Gastrocnemius medialis (tissue), 4 donors: ENCODE results near the gene ATG5.

Source experiments
- POLR2A ChIP-seq, 2 donors: fragments of 450-650 bp; IDR thresholded peaks; one replicate each; pipeline ENCODE4 v1.6.1; 2017; ENCODE audit warnings: antibody characterized with exemption in 2 of 2, mild to moderate bottlenecking in 2 of 2, moderate library complexity in 2 of 2
- TF ChIP-seq, protein P1 (sequence below), 5 experiments: fragments of 450-650 bp in 3 of 5; fragments of 200-600 bp in 2 of 5; sonication (generic) in 2 of 5; IDR thresholded peaks in 4 of 5; conservative IDR thresholded peaks in 1 of 5; 1 replicate in 4 of 5; 2 replicates in 1 of 5; pipeline ENCODE4 v1.5.1; 2016 to 2019; ENCODE audit warnings: antibody characterized with exemption in 5 of 5, mild to moderate bottlenecking in 3 of 5, moderate library complexity in 3 of 5

DNA sequence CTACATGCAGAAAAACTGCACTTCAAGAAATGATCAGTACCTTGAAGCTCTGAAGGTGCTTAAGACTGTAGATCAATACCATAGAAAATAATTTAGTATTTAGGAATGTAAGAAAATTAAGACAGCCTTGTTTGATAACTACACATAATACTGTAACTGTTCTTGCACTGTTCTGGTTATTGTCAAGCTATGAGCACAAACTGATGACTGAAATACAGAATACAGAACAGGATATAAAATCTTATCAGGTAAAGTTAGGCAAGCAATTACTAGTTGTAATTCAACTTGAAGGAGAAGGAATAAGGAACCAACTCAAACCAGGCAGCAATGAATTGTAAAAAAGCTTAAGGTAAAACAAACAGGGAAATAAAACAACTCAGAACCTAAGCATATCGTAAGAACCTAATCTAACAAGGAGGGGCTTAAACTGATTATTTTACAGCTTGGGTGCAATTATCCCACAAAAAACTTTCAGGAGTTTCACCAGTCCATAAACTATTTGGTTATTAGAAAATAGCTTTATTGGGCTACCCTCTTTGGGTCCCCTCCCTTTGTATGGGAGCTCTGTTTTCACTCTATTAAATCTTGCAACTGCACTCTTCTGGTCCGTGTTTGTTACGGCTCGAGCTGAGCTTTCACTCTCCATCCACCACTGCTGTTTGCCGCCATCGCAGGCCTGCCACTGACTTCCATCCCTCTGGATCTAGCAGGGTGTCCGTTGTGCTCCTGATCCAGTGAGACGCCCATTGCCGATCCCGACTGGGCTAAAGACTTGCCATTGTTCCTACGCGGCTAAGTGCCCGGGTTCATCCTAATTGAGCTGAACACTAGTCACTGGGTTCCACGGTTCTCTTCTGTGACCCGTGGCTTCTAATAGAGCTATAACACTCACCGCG lies 97.7 kb downstream of the ATG5 start:
- TF ChIP-seq, protein P1, sequence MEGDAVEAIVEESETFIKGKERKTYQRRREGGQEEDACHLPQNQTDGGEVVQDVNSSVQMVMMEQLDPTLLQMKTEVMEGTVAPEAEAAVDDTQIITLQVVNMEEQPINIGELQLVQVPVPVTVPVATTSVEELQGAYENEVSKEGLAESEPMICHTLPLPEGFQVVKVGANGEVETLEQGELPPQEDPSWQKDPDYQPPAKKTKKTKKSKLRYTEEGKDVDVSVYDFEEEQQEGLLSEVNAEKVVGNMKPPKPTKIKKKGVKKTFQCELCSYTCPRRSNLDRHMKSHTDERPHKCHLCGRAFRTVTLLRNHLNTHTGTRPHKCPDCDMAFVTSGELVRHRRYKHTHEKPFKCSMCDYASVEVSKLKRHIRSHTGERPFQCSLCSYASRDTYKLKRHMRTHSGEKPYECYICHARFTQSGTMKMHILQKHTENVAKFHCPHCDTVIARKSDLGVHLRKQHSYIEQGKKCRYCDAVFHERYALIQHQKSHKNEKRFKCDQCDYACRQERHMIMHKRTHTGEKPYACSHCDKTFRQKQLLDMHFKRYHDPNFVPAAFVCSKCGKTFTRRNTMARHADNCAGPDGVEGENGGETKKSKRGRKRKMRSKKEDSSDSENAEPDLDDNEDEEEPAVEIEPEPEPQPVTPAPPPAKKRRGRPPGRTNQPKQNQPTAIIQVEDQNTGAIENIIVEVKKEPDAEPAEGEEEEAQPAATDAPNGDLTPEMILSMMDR (IDR thresholded peaks at IDR 0.05 in 4 of 5, conservative IDR thresholded peaks at IDR 0.05 in 1 of 5), result no peak
- no peak for TF ChIP-seq POLR2A (IDR thresholded peaks at IDR 0.05)
